K562 (cell line): Measurements from ENCODE around the gene ZNF8. TPM values are rescaled to one million over a fixed set of nuclear protein-coding genes. Genes with fewer than 3 reads are reported as not detected.
A peak's percentile ranks its signal among the peaks of the same experiment; 100 is the strongest.

ENCODE experiments used
- AFF1 ChIP-seq, 2 experiments: fragments of 450-650 bp; IDR thresholded peaks; 2 replicates each; pipeline ENCODE4 v1.6.1; 2018; ENCODE audit warnings: mild to moderate bottlenecking in 2 of 2, low read depth in 1 of 2; ENCODE audit not compliant: partially characterized antibody in 2 of 2
- BACH1 ChIP-seq: fragments of 200-800 bp; sonication (Bioruptor generic); IDR thresholded peaks from 2 replicates; pipeline ENCODE4 v1.6.1; 2016; ENCODE audit warnings: missing genetic modification characterization, missing compliant biosample characterization
- E2F8 ChIP-seq: fragments of 450-650 bp; IDR thresholded peaks from 2 replicates; pipeline ENCODE4 v1.7.1; 2018; ENCODE audit warnings: mild to moderate bottlenecking, low read depth; ENCODE audit not compliant: partially characterized antibody
- FIP1L1 ChIP-seq: fragments of 200-400 bp; formaldehyde crosslinking; IDR thresholded peaks from 2 replicates; pipeline ENCODE4 v1.6.1; 2018; ENCODE audit warnings: mild to moderate bottlenecking, low read depth, low read length; ENCODE audit not compliant: poor library complexity, severe bottlenecking
- SMARCC2 ChIP-seq: fragments of 450-650 bp; IDR thresholded peaks from 2 replicates; pipeline ENCODE4 v1.6.1; 2017; ENCODE audit warnings: antibody characterized with exemption, moderate library complexity, mild to moderate bottlenecking, low read depth
- SREBF2 ChIP-seq: sonication (generic); formaldehyde crosslinking; IDR thresholded peaks from 2 replicates; pipeline ENCODE4 v1.4.0; 2020; ENCODE audit warnings: mild to moderate bottlenecking, missing genetic modification reagents
- ZNF431 ChIP-seq: sonication (generic); formaldehyde crosslinking; IDR thresholded peaks from 2 replicates; pipeline ENCODE4 v1.8.0; 2022; ENCODE audit warnings: mild to moderate bottlenecking, missing genetic modification reagents
- ZNF57 ChIP-seq: fragments of 450-650 bp; formaldehyde crosslinking; IDR thresholded peaks from 2 replicates; pipeline ENCODE4 v1.4.0; 2020; ENCODE audit warnings: mild to moderate bottlenecking, moderate library complexity
- ZNF780A ChIP-seq: fragments of 250-450 bp; sonication (Bioruptor Pico); IDR thresholded peaks from 2 replicates; pipeline ENCODE4 v1.5.0; 2021; ENCODE audit warnings: mild to moderate bottlenecking
- ZSCAN32 ChIP-seq: fragments of 450-650 bp; formaldehyde crosslinking; IDR thresholded peaks from 2 replicates; pipeline ENCODE4 v1.4.0; 2020; ENCODE audit warnings: mild to moderate bottlenecking, moderate library complexity
- polyA plus RNA-seq, 8 experiments: library from polyadenylated mRNA; depleted of rRNA in 4 of 8; stranded (reverse) in 5 of 8; unstranded in 3 of 8; fragments of >200 nt; fragmentation: Nextera tagmentation in 2 of 8; fragmentation: Illumina TruSeq in 1 of 8; extraction: Ambion mirVana in 2 of 8; extraction: Trizol in 1 of 8; gene quantifications; 2 replicates each; pipeline versions ENCODE4 v1.2.1 to v1.2.3, GENCODE V29; 2011 to 2014; ENCODE audit warnings: inconsistent platforms in 1 of 8, missing spikeins in 1 of 8
- total RNA-seq, 7 experiments: library from RNA; depleted of rRNA in 6 of 7; stranded (reverse); fragments of >200 nt in 6 of 7; fragmentation: Illumina TruSeq in 2 of 7; extraction: Trizol in 2 of 7; gene quantifications; 2 replicates each; pipeline versions ENCODE4 v1.2.1 to v1.2.3, GENCODE V29; 2011 to 2021; ENCODE audit warnings: low replicate concordance in 1 of 7
- TF ChIP-seq, protein P1 (sequence below): sonication (generic); formaldehyde crosslinking; IDR thresholded peaks from 2 replicates; pipeline ENCODE4 v1.8.0; 2023; ENCODE audit warnings: mild to moderate bottlenecking, missing genetic modification reagents
- TF ChIP-seq, protein P2 (sequence below), 3 experiments: fragments of 200-800 bp in 1 of 3; fragments of 250-450 bp in 1 of 3; fragments of 450-650 bp in 1 of 3; sonication (Bioruptor Pico) in 1 of 3; sonication (Bioruptor generic) in 1 of 3; formaldehyde crosslinking in 1 of 3; IDR thresholded peaks; 2 replicates each; pipeline versions ENCODE4 v1.6.1 to v1.8.0; 2016 to 2022; ENCODE audit warnings: mild to moderate bottlenecking in 2 of 3, missing genetic modification characterization in 2 of 3, missing compliant biosample characterization in 1 of 3, moderate library complexity in 1 of 3
- TF ChIP-seq, protein P3 (sequence below), 2 experiments: fragments of 450-650 bp in 1 of 2; sonication (generic) in 1 of 2; formaldehyde crosslinking in 1 of 2; IDR thresholded peaks in 1 of 2; conservative IDR thresholded peaks in 1 of 2; 2 replicates each; pipeline versions ENCODE4 v1.6.1 to v1.8.1; 2016 to 2023; ENCODE audit warnings: mild to moderate bottlenecking in 2 of 2, moderate library complexity in 2 of 2, inconsistent platforms in 1 of 2, missing genetic modification reagents in 1 of 2

ZNF8 gene
- total and polyA plus RNA-seq, 9 of the 15 experiments (the other 6 are each of a cell fraction or from before 2014, with no cell fraction given), result 0.71 to 7.7 (median 4.7) TPM

DNA sequence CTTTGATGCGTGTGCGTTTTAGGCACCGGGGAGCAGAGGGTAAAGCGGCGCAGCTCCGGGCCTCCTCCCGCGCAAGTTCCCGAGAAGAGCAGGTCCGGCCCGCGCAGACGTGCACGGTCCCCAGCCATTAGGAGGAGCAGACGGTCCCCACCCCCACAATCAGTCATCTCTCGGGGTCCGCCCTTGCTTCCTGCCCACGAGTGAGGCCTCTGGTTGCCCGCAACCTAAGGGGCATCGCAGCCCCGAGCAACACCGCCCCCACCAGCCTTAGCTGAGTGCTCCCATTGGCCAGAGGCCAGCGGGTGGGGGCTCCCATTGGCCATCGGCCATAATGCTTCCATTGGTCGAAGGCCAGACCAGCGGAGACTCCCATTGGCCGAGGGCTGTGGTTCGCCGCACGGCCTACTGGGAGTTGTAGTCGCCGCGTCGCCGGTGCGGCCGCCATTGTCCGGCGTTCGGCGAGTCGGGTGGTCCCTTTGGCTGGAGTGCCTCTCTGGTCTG is at the start of gene ZNF8 (continued):
- TF ChIP-seq, protein P1, sequence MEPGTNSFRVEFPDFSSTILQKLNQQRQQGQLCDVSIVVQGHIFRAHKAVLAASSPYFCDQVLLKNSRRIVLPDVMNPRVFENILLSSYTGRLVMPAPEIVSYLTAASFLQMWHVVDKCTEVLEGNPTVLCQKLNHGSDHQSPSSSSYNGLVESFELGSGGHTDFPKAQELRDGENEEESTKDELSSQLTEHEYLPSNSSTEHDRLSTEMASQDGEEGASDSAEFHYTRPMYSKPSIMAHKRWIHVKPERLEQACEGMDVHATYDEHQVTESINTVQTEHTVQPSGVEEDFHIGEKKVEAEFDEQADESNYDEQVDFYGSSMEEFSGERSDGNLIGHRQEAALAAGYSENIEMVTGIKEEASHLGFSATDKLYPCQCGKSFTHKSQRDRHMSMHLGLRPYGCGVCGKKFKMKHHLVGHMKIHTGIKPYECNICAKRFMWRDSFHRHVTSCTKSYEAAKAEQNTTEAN (CRISPR knock-in tag), result peak; percentile 68; the same call in 1 of the 2 replicates
- TF ChIP-seq AFF1 (IDR thresholded peaks at IDR 0.05; ENCODE audit: low read depth in 1 of 2, partially characterized antibody in 2 of 2), result peak in 1 of 2 experiments; percentile 77
- TF ChIP-seq SREBF2, result no peak
- TF ChIP-seq ZNF780A, result no peak
- TF ChIP-seq ZNF431 (CRISPR knock-in tag), result no peak; the same call in 1 of the 2 replicates
- TF ChIP-seq BACH1 (tag), result no peak
- peak; percentile 6 for TF ChIP-seq E2F8
- TF ChIP-seq SMARCC2, result 0 out of 2 replicates have a peak, but pooled peaks have one; percentile 1
- peak; percentile 63 for TF ChIP-seq FIP1L1
- TF ChIP-seq, protein P2, sequence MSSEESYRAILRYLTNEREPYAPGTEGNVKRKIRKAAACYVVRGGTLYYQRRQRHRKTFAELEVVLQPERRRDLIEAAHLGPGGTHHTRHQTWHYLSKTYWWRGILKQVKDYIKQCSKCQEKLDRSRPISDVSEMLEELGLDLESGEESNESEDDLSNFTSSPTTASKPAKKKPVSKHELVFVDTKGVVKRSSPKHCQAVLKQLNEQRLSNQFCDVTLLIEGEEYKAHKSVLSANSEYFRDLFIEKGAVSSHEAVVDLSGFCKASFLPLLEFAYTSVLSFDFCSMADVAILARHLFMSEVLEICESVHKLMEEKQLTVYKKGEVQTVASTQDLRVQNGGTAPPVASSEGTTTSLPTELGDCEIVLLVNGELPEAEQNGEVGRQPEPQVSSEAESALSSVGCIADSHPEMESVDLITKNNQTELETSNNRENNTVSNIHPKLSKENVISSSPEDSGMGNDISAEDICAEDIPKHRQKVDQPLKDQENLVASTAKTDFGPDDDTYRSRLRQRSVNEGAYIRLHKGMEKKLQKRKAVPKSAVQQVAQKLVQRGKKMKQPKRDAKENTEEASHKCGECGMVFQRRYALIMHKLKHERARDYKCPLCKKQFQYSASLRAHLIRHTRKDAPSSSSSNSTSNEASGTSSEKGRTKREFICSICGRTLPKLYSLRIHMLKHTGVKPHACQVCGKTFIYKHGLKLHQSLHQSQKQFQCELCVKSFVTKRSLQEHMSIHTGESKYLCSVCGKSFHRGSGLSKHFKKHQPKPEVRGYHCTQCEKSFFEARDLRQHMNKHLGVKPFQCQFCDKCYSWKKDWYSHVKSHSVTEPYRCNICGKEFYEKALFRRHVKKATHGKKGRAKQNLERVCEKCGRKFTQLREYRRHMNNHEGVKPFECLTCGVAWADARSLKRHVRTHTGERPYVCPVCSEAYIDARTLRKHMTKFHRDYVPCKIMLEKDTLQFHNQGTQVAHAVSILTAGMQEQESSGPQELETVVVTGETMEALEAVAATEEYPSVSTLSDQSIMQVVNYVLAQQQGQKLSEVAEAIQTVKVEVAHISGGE (CRISPR knock-in tag; IDR thresholded peaks at IDR 0.05), result peak in 1 of 3 experiments; percentile 25; a peak in 2 of 6 replicates
- TF ChIP-seq, protein P3, sequence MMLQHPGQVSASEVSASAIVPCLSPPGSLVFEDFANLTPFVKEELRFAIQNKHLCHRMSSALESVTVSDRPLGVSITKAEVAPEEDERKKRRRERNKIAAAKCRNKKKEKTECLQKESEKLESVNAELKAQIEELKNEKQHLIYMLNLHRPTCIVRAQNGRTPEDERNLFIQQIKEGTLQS (IDR thresholded peaks at IDR 0.05), result no peak
- TF ChIP-seq, protein P3 (CRISPR knock-in tag; conservative IDR thresholded peaks at IDR 0.05), result no peak
- TF ChIP-seq ZSCAN32 (CRISPR knock-in tag), result 0 out of 2 replicates have a peak, but pooled peaks have one; percentile 38
- no peak for TF ChIP-seq ZNF57 (CRISPR knock-in tag)
